Skeletal muscle satellite cell (primary cell): Measurements from ENCODE around the gene RTN4.
A peak's percentile ranks its signal among the peaks of the same experiment; 100 is the strongest.

ENCODE experiments used
- H3K27me3 ChIP-seq: 2 replicates; pipeline ENCODE4 v1.7.0; 2013; ENCODE audit warnings: low read length; ENCODE audit not compliant: control insufficient read depth, insufficient read depth
- H3K36me3 ChIP-seq: 2 replicates; pipeline ENCODE4 v1.7.0; 2013; ENCODE audit warnings: mild to moderate bottlenecking, control low read depth, low read length; ENCODE audit not compliant: insufficient read depth
- H3K4me1 ChIP-seq: 2 replicates; pipeline ENCODE4 v1.7.0; 2013; ENCODE audit warnings: low read length; ENCODE audit not compliant: control insufficient read depth, insufficient read depth
- H3K4me2 ChIP-seq: 2 replicates; pipeline ENCODE4 v1.7.0; 2013; ENCODE audit warnings: mild to moderate bottlenecking, low read length
- H3K4me3 ChIP-seq: 2 replicates; pipeline ENCODE4 v1.7.0; 2013; ENCODE audit warnings: low read length
- H3K9ac ChIP-seq: 2 replicates; pipeline ENCODE4 v1.7.0; 2013; ENCODE audit warnings: mild to moderate bottlenecking, low read depth, low read length, moderate library complexity
- H3K9me3 ChIP-seq: replicated peaks from 2 replicates; pipeline ENCODE4 v1.7.0; 2013; ENCODE audit warnings: mild to moderate bottlenecking, control low read depth, low read length

The RTN4 gene

GRCh38 chr2:55030766-55031165, 19.5 kb downstream of the RTN4 start:
- Histone ChIP-seq H3K36me3 (peaks cover 29% of the 10 kb centered on the region), H3K9ac (no peak overlapping the region), H3K9me3 (no peaks in the 10 kb centered on the region), H3K4me1 (peaks cover 68% of the 10 kb centered on the region), H3K4me3 (no peak overlapping the region), H3K27me3 (no peaks in the 10 kb centered on the region), H3K4me2 (peak overlapping the region; percentile 7)

GRCh38 chr2:55029098-55029497, 21.2 kb downstream of the RTN4 start:
- peaks cover 66% of the 10 kb centered on the region for H3K4me1 ChIP-seq
- H3K4me3 ChIP-seq = no peak overlapping the region
- H3K27me3 ChIP-seq = no peaks in the 10 kb centered on the region
- peak overlapping the region; percentile 38 for H3K4me2 ChIP-seq
- H3K36me3 ChIP-seq = peaks cover 40% of the 10 kb centered on the region
- H3K9ac ChIP-seq = no peak overlapping the region
- no peaks in the 10 kb centered on the region for H3K9me3 ChIP-seq

DNA sequence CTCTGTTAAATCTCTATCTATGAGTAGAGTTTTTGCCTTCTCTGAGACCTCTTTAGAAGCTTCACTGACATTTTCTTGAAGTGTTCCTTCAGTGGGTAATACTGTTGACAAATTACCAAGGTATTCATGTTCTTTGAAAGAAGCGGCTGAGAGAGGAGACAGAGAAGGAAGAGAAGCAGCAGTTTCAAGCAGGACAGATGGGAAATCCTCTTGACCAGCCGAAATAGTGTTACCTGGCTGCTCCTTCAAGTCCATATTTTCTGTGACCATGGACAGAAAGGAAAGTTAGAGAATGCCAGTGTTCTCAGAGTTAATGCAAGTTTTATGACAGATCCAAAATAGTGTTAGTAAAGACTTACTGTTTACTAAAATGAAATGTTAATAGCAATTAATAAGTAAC, 23.0 kb downstream of the RTN4 start:
- H3K4me1 ChIP-seq = peaks cover 68% of the 10 kb centered on the region
- H3K4me2 ChIP-seq = no peak overlapping the region

DNA sequence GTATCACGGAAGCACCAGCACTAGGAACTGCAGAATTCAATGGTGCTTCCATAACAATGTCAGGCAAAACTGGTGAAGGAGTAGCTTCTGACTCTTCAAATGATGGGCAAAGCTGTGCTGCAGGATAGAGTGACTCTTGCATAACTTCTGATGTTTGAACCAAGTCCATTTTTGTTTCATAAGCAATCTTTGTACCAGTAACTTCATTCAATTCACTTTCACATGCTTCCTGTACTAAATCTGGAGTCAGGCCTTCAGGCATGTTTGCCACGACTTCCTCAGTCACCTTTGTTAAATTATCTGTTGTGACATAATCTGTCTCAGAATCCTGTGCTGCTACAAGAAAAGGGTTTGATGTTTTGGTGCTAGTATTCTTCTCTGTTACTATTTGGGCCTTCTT, 24.0 kb downstream of the RTN4 start:
- peaks cover 34% of the 10 kb centered on the region for H3K36me3 ChIP-seq

More for the DNA sequence above, 23.0 kb downstream of the RTN4 start:
- Histone ChIP-seq H3K4me3 (no peak overlapping the region), H3K9ac (no peak overlapping the region), H3K27me3 (no peaks in the 10 kb centered on the region), H3K9me3 (no peaks in the 10 kb centered on the region), H3K36me3 (peaks cover 34% of the 10 kb centered on the region)

DNA sequence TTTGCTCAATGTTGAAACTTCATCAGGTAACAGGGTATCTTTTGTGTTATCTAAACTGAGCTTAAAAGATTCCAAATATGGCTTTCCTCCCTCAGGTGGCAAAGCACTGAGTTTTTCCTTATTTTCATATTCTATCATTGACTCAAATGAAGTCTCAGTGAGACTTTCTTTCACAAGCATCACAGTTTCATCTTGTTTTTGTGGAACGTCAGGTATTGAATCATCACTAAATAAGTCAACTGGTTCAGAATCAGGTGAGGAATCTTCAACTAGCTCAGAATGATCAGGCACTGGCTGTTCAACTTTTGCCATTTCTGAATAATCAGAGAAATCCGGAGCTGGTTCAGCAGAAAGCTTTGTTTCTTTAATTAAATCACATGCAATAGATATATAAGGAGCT, 24.6 kb downstream of the RTN4 start:
- Histone ChIP-seq H3K9ac (no peak overlapping the region), H3K4me1 (peaks cover 58% of the 10 kb centered on the region), H3K27me3 (no peaks in the 10 kb centered on the region), H3K9me3 (no peaks in the 10 kb centered on the region), H3K4me3 (no peak overlapping the region), H3K4me2 (no peak overlapping the region), H3K36me3 (peaks cover 34% of the 10 kb centered on the region)

More for the DNA sequence above, 24.0 kb downstream of the RTN4 start:
- Histone ChIP-seq H3K9ac (no peak overlapping the region), H3K4me3 (no peak overlapping the region), H3K27me3 (no peaks in the 10 kb centered on the region), H3K9me3 (no peaks in the 10 kb centered on the region), H3K4me2 (no peak overlapping the region), H3K4me1 (peaks cover 62% of the 10 kb centered on the region)

DNA sequence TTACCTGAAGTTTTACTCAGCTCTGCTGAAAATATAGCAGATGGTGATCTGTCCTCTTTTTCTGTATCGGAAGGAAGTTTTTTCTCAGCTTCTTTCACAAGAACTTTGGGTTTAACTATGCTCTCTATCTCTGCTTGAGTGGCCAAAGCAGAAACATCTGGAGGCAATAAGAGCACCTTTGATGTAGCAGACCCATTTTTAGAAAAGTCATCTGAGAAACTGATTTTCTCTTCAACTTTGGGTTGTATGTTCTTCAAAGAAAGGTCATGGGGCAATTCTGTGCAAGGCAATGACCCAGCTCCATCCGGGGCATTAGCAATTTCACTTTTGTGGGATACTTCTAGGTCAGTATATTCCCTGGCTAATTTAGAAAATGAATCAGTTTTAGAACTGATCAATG, 25.2 kb downstream of the RTN4 start:
- Histone ChIP-seq H3K4me1 (peaks cover 63% of the 10 kb centered on the region), H3K36me3 (peaks cover 37% of the 10 kb centered on the region), H3K4me3 (no peak overlapping the region), H3K4me2 (no peak overlapping the region), H3K9ac (no peak overlapping the region), H3K9me3 (no peaks in the 10 kb centered on the region), H3K27me3 (no peaks in the 10 kb centered on the region)

DNA sequence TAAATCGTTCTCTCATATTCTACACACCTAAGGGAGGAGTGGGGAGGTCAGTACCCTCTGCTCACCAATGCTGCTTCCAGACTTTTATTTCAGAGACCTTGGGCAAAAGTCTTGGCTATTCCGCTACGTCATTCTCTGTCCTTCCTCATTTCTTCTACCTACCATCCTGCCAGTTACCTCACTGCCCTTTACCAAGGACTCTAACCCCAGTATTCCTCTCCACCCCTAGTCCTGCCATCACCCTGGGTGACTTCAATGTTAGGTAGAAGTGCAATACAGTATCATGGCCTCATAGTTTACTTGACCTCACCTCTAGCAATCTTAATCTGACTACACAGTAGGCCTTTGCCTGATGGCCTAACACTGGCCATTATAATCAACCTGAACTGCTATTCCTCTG, 27.8 kb downstream of the RTN4 start:
- no peak overlapping the region for H3K9ac ChIP-seq
- H3K4me1 ChIP-seq = peaks cover 65% of the 10 kb centered on the region
- no peaks in the 10 kb centered on the region for H3K27me3 ChIP-seq
- no peaks in the 10 kb centered on the region for H3K9me3 ChIP-seq
- peaks cover 45% of the 10 kb centered on the region for H3K36me3 ChIP-seq
- H3K4me3 ChIP-seq = no peak overlapping the region
- no peak overlapping the region for H3K4me2 ChIP-seq

DNA sequence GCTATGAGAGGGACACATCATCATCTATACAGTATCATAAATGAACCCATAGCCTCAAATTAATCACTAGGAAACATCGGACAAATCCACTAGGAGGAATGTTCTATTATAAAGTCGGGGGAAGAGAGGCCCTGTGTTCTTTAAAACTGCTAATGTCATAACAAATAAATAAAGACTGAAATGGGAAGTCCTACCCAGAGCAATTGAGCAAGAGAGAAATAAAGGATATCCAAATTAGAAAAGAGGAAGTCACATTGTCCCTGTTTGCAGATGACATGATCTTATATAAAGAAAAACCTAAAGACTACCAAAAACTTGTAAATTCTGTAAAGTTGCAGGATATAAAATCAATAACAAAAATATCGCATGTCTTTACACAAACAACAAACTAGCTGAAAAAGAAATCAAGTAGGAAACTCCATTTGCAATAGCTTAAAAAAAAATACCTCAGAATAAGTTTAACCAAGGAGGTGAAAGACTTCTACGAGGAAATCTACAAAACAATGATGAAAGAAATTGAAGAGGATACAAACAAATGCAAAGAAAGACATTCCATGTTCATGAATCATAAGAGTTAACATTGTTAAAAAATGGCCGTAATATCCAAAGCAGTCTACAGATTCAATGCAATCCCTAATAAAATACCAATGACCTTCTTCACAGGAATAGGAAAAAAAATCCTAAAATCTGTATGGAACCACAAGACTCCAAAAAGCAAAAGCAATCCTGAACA, 30.6 kb downstream of the RTN4 start:
- Histone ChIP-seq H3K9ac (no peak overlapping the region), H3K9me3 (no peaks in the 10 kb centered on the region), H3K36me3 (peaks cover 26% of the 10 kb centered on the region), H3K4me1 (peaks cover 71% of the 10 kb centered on the region), H3K27me3 (no peaks in the 10 kb centered on the region), H3K4me3 (no peak overlapping the region), H3K4me2 (no peak overlapping the region)

- H3K4me2 ChIP-seq = no peak overlapping the region
- H3K4me1 ChIP-seq = peaks cover 74% of the 10 kb centered on the region
- no peak overlapping the region for H3K9ac ChIP-seq
- H3K4me3 ChIP-seq = no peak overlapping the region
- no peaks in the 10 kb centered on the region for H3K9me3 ChIP-seq
- H3K27me3 ChIP-seq = no peaks in the 10 kb centered on the region
- H3K36me3 ChIP-seq = peaks cover 22% of the 10 kb centered on the region
Observed at GRCh38 chr2:55018619-55019018, 31.6 kb downstream of the RTN4 start.

GRCh38 chr2:55017880-55018279, 32.4 kb downstream of the RTN4 start:
- no peak overlapping the region for H3K9ac ChIP-seq
- no peaks in the 10 kb centered on the region for H3K27me3 ChIP-seq
- H3K4me3 ChIP-seq = no peak overlapping the region
- no peaks in the 10 kb centered on the region for H3K9me3 ChIP-seq
- H3K4me1 ChIP-seq = peaks cover 75% of the 10 kb centered on the region
- H3K4me2 ChIP-seq = no peak overlapping the region
- peaks cover 22% of the 10 kb centered on the region for H3K36me3 ChIP-seq

DNA sequence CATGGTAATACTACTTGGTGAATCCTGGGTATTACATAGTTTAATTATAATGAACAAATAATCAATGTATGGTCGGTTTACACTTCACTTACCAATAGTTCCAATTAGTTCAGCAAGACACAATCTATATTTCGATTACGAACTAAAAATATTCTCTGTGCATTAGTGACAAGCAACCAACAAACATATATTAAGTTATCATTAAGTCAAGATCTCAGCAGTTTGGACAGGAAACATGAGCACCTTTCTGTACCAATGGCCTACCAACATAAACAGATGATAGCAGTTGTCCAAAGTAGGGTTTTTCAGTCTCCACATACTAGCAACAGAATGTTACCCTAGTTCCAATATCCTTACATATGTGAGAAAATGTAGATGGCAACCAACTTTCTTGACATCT, 32.8 kb downstream of the RTN4 start:
- H3K36me3 ChIP-seq = peaks cover 22% of the 10 kb centered on the region
- H3K27me3 ChIP-seq = no peaks in the 10 kb centered on the region
- no peak overlapping the region for H3K4me2 ChIP-seq
- no peak overlapping the region for H3K4me3 ChIP-seq
- H3K9ac ChIP-seq = no peak overlapping the region
- no peaks in the 10 kb centered on the region for H3K9me3 ChIP-seq
- H3K4me1 ChIP-seq = peaks cover 77% of the 10 kb centered on the region
